ENCODE results near the gene SPECC1.

Gene SPECC1

GRCh38 chr17:20040216-20040615, 31.1 kb downstream of the SPECC1 start:
- Mint-ChIP-seq H3K4me1 (no peaks in the 10 kb centered on the region), H3K36me3 (ENCODE audit: low read depth) (no peaks in the 10 kb centered on the region), H3K9me3 (no peaks in the 10 kb centered on the region), H3K27ac (no peak overlapping the region), H3K27me3 (ENCODE audit: low read depth) (peaks cover 7% of the 10 kb centered on the region), H3K4me3 (no peak overlapping the region)
- no peak for TF ChIP-seq CTCF (IDR thresholded peaks at IDR 0.05; ENCODE audit: unreplicated experiment in 3 of 3)

DNA sequence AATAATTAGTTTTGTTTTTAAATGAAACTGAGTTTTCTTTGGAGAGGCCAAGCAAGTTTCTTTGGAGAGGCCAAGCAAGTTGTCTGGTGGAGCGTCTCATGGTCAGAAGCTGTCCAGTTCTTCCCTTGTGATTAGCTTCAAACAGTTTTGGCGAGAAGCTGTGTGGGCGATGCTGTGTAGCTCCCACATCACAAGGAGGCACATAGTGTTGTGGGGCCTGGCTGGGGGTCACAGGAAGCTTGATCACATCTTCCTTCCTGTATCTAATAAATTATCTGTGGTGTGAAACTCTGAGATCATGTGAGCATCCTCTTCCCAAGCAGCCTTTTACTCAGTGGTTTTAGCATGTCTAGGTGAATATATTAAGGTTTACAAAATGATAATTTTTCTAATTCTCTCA, 33.9 kb downstream of the SPECC1 start:
- H3K4me1 Mint-ChIP-seq = no peaks in the 10 kb centered on the region
- no peaks in the 10 kb centered on the region for H3K9me3 Mint-ChIP-seq
- H3K4me3 Mint-ChIP-seq = no peak overlapping the region
- peaks cover 7% of the 10 kb centered on the region for H3K27me3 Mint-ChIP-seq (ENCODE audit: low read depth)
- H3K27ac Mint-ChIP-seq = no peak overlapping the region
- TF ChIP-seq CTCF (IDR thresholded peaks at IDR 0.05; ENCODE audit: unreplicated experiment in 3 of 3) = no peak
- H3K36me3 Mint-ChIP-seq (ENCODE audit: low read depth) = no peaks in the 10 kb centered on the region

- Mint-ChIP-seq H3K27me3 (ENCODE audit: low read depth) (no peaks in the 10 kb centered on the region), H3K36me3 (ENCODE audit: low read depth) (no peaks in the 10 kb centered on the region), H3K4me3 (no peak overlapping the region), H3K4me1 (no peaks in the 10 kb centered on the region), H3K9me3 (no peaks in the 10 kb centered on the region), H3K27ac (no peak overlapping the region)
- TF ChIP-seq CTCF (IDR thresholded peaks at IDR 0.05; ENCODE audit: unreplicated experiment in 3 of 3) = no peak
These were observed 36.3 kb downstream of the SPECC1 start for GRCh38 chr17:20045476-20045875.

DNA sequence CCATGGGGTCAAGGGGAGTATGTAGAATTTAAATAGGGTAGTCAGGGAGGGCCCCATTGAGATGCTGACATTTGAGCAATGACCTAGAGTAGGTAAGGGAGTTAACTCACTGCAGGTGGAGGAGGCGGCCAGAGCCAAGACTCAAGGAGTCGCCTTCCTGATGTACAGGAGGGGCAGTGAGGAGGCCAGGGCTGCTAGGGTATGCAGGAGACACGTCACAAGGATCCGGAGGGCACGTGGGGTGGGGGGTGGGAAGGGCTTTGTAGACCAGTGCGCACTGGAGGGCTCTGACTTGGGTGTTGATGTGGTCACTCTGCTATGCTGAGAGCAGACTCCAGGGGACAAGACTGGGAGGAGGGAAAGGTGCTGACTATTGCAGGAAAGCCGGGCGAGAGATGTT, 37.5 kb downstream of the SPECC1 start:
- Mint-ChIP-seq H3K36me3 (ENCODE audit: low read depth) (no peaks in the 10 kb centered on the region), H3K4me3 (no peak overlapping the region), H3K4me1 (no peaks in the 10 kb centered on the region), H3K27ac (peak overlapping the region in 1 of 3 experiments; percentile 7), H3K9me3 (no peaks in the 10 kb centered on the region), H3K27me3 (ENCODE audit: low read depth) (no peaks in the 10 kb centered on the region)
- no peak for TF ChIP-seq CTCF (IDR thresholded peaks at IDR 0.05; ENCODE audit: unreplicated experiment in 3 of 3)

GRCh38 chr17:20051624-20052023, 42.5 kb downstream of the SPECC1 start:
- Mint-ChIP-seq H3K36me3 (ENCODE audit: low read depth) (no peaks in the 10 kb centered on the region), H3K9me3 (no peaks in the 10 kb centered on the region), H3K27me3 (ENCODE audit: low read depth) (peaks cover 9% of the 10 kb centered on the region), H3K27ac (no peak overlapping the region), H3K4me1 (no peaks in the 10 kb centered on the region), H3K4me3 (no peak overlapping the region)
- no peak for TF ChIP-seq CTCF (IDR thresholded peaks at IDR 0.05; ENCODE audit: unreplicated experiment in 3 of 3)

DNA sequence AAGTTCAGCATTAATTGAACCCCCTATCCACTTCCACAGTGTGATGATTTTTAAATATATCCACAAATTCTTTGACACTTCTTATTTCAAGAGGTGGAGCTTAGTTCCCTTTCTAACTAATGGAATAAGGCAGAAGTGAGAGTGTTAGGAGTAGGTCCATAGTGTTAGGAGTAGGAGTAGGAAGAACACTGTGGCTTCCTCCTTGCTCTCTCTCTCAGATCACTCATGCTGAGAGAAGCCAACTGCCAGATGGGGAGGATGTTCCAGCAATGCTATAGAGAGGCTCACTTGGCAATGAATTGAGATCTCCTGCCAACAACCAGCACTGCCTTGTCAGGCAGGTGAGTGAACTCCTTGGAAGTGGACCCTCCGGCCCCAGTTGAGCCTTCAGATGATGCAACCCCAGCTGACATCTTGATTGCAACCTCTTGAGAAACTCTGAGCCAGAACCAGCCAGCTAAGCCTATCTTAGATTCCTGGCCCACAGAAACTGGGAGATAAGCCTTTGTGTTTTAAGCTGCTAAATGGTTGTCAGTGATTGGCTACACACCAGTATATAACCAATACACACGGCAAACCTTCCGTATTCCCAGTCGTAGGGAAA, 44.3 kb downstream of the SPECC1 start:
- Mint-ChIP-seq H3K9me3 (no peaks in the 10 kb centered on the region), H3K36me3 (ENCODE audit: low read depth) (no peaks in the 10 kb centered on the region), H3K4me1 (no peaks in the 10 kb centered on the region), H3K27me3 (ENCODE audit: low read depth) (peaks cover 9% of the 10 kb centered on the region), H3K4me3 (no peak overlapping the region), H3K27ac (no peak overlapping the region)
- no peak for TF ChIP-seq CTCF (IDR thresholded peaks at IDR 0.05; ENCODE audit: unreplicated experiment in 3 of 3)
